Measurements from ENCODE around the gene DHH.

DNA sequence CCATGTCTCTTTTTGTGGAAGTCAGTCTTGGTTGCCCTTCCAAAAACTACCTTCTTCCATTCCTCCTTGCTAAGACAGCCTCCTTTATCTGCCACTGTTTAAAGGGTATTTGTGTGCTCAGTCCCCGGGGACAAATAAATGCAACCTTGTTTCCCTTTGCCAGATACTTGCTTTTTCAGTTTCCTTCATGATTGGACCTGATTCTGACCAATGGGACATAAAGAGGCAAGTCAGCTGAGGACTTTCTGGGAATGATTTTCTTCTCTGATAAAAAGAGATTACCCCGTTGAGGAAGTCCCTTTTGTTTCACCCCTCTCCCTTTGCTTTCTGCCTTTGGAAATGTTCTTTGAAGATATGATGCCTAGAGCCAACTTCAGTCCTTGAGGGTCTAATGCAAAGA is 44.0 kb upstream of the DHH start:
- TF ChIP-seq, protein P1, sequence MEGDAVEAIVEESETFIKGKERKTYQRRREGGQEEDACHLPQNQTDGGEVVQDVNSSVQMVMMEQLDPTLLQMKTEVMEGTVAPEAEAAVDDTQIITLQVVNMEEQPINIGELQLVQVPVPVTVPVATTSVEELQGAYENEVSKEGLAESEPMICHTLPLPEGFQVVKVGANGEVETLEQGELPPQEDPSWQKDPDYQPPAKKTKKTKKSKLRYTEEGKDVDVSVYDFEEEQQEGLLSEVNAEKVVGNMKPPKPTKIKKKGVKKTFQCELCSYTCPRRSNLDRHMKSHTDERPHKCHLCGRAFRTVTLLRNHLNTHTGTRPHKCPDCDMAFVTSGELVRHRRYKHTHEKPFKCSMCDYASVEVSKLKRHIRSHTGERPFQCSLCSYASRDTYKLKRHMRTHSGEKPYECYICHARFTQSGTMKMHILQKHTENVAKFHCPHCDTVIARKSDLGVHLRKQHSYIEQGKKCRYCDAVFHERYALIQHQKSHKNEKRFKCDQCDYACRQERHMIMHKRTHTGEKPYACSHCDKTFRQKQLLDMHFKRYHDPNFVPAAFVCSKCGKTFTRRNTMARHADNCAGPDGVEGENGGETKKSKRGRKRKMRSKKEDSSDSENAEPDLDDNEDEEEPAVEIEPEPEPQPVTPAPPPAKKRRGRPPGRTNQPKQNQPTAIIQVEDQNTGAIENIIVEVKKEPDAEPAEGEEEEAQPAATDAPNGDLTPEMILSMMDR (tag by site-specific recombination; IDR thresholded peaks at IDR 0.05) = no peak
- TF ChIP-seq ZNF239 (tag by site-specific recombination; IDR thresholded peaks at IDR 0.05) (no peak), HOXA7 (CRISPR knock-in tag; IDR thresholded peaks at IDR 0.05; ENCODE audit: borderline replicate concordance) (no peak), YY1 (tag by site-specific recombination; IDR thresholded peaks at IDR 0.05) (no peak), PATZ1 (tag by site-specific recombination; IDR thresholded peaks at IDR 0.05) (no peak), ZSCAN23 (tag by site-specific recombination; IDR thresholded peaks at IDR 0.05) (no peak), ZNF548 (tag by site-specific recombination; IDR thresholded peaks at IDR 0.05) (no peak), REST (tag by site-specific recombination; IDR thresholded peaks at IDR 0.05) (no peak)
- TF ChIP-seq, protein P2, sequence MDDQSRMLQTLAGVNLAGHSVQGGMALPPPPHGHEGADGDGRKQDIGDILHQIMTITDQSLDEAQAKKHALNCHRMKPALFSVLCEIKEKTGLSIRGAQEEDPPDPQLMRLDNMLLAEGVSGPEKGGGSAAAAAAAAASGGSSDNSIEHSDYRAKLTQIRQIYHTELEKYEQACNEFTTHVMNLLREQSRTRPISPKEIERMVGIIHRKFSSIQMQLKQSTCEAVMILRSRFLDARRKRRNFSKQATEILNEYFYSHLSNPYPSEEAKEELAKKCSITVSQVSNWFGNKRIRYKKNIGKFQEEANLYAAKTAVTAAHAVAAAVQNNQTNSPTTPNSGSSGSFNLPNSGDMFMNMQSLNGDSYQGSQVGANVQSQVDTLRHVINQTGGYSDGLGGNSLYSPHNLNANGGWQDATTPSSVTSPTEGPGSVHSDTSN (CRISPR knock-in tag; IDR thresholded peaks at IDR 0.05) = no peak
